GM21528 (cell line): ENCODE measurements around the gene BCL2L1.

Experiments
- ATAC-seq: cut with Tn5 transposase; IDR thresholded peaks from one replicate; pipeline ENCODE4 v1.9.1; 2021; ENCODE audit warnings: mild to moderate bottlenecking, moderate library complexity; ENCODE audit not compliant: unreplicated experiment, low FRiP score

Gene BCL2L1

DNA sequence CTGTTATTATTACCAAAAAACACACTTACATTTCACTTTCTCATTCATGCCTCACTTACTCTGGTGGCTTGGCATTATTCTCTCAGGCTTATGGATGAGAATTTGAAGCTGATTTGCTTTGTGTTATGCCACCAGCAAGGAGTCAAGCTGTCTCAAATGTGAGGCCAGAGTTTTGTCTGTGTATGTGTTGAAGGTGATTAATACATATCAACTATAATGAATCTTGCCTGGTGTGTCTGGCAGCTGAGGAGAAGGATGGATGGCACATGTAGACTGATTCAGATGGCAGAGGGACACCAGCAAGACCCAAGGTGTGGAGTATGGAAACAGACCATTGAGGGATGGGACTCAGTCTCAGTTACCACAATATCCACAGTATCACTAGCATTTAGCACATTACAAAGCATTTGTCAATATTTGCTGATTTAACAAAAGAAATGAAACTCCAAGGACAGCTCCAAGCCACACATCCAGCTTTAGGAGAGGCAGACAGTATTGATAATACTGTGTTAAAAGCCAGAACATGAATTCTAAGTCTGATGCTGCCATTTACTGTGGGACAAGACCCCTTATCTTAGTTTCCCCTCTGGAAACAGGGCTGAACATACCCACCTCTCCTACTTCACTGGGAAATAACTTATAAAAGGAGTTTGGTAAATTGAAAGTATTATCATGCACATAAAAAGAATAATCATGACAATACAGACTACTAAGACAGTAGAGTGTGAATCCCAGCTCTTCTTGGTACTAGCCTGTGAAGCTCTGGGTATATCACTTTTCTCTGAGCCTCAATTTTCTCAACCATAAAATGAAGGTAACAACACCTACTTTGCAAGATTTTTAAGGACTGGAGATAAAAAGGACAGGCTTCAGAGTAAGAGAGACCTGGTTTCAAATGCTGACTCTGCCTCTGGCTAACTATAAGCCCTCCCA lies 11.2 kb downstream of the BCL2L1 start:
- ATAC-seq, result no peak

GRCh38 chr20:31710423-31711108 lies 12.1 kb downstream of the BCL2L1 start:
- ATAC-seq, result no peak

DNA sequence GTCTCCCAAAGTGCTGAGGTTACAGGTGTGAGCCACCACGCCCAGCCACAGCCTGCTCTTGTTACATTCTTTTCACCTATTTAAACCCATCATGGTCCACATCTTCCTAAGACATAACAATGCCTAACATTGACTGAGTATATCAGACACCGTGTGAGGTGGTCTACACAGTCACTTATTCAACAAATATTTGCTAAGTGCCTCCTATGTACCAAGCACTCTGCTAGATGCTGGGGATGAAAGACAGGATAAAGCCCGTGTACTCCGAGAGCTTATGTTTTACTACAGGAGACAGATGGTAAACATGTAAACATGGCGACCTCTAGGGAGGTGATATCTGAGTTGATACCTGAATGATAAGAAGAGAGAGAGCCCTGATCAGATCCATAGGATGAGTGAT lies 12.7 kb downstream of the BCL2L1 start:
- ATAC-seq, result no peak

- ATAC-seq, result no peak
Measured at GRCh38 chr20:31708736-31709534, 13.7 kb downstream of the BCL2L1 start.

GRCh38 chr20:31707994-31708735 lies 14.5 kb downstream of the BCL2L1 start:
- ATAC-seq, result no peak

GRCh38 chr20:31707258-31707615 lies 15.4 kb downstream of the BCL2L1 start:
- no peak for ATAC-seq

DNA sequence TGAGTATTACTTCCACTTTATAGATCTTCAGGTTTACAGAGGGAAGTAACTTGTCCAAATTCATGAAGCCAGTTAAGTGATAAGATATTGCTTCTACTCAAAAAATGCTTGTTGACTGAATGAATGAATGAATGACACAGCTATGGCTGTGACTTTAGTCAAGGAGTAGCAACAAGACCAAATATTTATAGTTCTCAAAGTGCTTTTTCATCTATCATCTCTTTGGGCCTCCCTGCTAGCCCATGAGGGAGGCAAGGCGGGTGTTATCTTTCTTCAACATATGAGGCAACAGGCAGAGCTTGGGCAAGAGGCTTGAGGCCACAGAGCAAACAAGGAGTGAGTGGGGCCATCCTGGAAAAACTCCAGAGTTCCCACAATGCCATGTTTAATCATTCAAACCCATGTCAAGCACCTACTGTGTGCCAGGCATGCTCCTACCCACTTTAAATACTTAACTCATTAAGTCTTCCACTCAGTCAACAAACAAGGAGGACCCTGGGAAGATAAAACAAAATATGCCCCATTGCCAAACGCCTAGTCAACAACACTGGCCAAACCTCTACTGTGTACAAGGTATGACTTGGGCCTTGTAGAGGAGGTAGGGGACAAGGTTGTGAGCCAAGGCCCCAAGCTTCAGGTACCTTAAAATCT lies 15.9 kb downstream of the BCL2L1 start:
- ATAC-seq, result no peak

- ATAC-seq, result peak; percentile 88
Measured at GRCh38 chr20:31705598-31706597, 16.8 kb downstream of the BCL2L1 start.

GRCh38 chr20:31705191-31705590 lies 17.5 kb downstream of the BCL2L1 start:
- no peak for ATAC-seq

- no peak for ATAC-seq
Measured at GRCh38 chr20:31704225-31705119, 18.2 kb downstream of the BCL2L1 start.

GRCh38 chr20:31701591-31701990 lies 21.1 kb downstream of the BCL2L1 start:
- no peak for ATAC-seq

DNA sequence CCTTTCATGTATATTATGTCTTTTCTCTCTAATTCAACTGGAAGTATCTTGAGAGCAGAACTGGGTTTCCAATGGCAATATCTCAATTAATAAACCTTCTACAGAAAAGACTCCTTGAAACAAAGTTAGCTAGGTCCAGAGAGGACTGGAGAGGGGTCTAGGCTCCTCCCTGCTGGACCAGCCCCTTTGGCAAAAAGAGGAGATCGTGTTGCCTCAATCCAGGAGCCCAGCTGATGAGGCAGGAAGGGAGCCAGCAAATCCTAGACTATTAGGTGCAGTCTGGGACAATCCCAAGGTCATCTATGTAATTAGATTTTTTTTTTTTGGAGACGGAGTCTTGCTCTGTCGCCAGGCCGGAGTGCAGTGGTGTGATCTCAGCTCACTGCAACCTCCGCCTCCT lies 21.9 kb downstream of the BCL2L1 start:
- no peak for ATAC-seq

DNA sequence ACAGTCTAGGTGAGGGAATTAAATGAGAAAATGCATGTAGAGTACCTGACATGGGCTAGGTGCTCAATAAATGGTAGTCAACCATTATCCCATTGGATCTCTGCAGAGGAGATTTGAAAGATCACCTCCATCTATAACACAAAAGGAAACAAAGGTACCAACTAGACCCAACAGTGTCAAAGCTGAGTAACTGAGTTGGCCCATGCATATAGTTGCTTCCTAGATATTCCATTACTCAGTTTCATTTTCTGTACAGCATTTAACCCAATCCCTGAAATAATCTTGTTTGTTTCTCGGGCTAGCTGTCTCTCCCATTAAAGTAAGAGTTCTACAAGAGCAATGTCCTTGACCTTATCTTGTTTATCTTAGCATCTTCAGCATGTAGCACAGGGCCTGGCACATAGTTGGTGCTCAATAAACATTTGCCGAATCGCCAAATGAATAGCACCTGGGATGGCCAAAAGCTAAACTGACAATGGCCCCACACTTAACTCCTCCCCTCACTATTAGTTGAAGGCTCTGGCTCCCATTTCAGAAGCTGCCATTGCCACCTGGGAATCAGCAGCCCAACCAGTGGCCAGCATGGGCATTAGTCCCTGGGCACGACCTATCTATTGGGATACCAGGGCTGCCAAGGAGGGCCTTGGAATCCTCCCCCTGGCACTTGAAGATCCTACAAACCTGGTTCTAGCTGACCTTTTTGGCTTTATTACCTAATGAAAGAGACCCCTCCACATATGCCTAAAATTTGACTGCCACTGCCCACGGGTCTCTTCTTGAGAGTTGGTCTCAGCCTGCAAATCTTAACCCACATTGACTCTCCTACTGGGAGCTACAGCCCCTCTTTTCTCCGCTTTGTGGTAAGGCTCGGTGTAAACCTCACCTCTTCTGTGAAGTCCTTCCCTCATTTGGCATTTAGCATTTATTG lies 22.6 kb downstream of the BCL2L1 start:
- ATAC-seq, result no peak

DNA sequence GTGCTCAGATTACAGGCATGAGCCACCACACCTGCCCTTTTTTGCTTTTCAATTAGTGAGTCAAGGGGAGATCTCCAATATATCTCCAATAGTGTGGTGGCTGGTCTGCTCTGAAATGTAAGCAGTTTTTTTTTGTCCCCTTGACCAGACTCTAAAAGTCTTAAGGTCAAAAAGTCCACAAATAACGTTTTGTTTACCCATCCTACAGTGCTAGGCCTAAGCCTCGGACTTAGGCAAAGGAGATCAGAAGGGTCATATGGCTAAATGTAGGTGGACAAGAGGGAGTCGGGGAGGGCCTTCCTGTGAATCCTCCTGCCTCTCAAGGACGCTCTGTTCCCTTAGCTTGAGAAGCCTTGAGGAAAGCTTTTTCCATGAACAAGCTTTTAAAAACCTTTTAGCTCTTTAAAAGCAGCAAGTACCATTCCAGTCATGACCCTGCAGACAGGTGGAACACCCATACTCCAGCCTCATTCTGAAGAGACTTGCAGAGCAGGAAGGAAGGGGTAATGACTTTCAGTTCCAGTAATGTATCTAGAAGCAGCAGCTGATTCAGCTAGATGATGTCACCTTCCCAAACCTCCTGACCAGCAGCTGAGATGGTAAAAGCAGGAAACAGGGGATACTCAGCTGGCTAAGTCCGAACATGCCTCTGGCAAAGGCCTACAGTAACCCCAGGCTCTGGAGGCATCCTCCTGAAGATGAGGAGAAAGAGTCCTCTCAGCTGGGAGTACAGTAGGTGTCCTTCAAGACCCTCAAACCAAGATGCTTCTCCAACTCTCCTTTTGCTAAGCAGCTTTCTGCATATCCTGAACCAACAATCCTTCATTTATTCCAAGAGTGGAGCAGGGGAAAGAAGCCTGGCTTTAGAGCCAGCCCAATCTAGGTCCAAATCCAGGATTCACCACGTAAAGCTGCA lies 23.6 kb downstream of the BCL2L1 start:
- peak; percentile 95 for ATAC-seq

DNA sequence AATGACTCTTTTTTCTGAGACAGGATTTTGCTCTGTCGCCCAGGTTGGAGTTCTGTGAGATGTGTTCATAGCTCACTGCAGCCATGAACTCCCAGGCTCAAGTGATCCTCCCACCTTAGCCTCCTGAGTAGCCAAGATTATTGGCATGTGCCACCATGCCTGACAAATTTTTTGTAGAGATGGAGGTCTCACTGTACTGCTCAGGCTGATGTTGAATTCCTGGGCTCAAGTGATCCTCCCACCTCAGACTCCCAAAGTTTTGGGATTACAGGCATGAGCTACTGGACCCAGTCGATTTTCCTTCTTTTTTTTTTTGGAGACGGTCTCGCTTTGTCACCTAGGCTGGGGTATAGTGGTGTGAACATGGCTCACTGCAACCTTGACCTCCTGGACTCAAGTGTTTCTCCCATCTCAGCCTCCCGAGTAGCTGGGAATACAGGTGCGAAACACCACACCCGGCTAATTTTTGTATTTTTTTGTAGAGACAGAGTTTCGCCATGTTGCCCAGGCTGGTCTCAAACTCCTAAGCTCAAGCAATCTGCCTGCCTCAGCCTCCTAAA lies 24.3 kb downstream of the BCL2L1 start:
- no peak for ATAC-seq
